Measurements from ENCODE around the gene RAVER1. TPM values are rescaled to one million over a fixed set of nuclear protein-coding genes. Genes with fewer than 3 reads are reported as not detected.
A peak's percentile ranks its signal among the peaks of the same experiment; 100 is the strongest.

Gene RAVER1
- total and polyA plus RNA-seq, 2 of the 13 experiments (the other 11 are each of a cell fraction or from before 2014, with no cell fraction given) = 3.6 to 7.9 TPM

DNA sequence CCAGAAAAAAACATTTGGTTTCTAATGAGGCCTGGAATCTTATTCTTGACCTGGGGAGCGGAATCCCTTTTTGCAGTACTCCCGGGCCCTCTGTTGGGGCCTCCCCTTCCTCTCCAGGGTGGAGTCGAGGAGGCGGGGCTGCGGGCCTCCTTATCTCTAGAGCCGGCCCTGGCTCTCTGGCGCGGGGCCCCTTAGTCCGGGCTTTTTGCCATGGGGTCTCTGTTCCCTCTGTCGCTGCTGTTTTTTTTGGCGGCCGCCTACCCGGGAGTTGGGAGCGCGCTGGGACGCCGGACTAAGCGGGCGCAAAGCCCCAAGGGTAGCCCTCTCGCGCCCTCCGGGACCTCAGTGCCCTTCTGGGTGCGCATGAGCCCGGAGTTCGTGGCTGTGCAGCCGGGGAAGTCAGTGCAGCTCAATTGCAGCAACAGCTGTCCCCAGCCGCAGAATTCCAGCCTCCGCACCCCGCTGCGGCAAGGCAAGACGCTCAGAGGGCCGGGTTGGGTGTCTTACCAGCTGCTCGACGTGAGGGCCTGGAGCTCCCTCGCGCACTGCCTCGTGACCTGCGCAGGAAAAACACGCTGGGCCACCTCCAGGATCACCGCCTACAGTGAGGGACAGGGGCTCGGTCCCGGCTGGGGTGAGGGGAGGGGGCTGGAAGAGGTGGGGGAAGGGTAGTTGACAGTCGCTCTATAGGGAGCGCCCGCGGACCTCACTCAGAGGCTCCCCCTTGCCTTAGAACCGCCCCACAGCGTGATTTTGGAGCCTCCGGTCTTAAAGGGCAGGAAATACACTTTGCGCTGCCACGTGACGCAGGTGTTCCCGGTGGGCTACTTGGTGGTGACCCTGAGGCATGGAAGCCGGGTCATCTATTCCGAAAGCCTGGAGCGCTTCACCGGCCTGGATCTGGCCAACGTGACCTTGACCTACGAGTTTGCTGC lies 46.3 kb downstream of the RAVER1 start, which contains the start of gene ICAM4 (continued):
- TF ChIP-seq, protein P1, sequence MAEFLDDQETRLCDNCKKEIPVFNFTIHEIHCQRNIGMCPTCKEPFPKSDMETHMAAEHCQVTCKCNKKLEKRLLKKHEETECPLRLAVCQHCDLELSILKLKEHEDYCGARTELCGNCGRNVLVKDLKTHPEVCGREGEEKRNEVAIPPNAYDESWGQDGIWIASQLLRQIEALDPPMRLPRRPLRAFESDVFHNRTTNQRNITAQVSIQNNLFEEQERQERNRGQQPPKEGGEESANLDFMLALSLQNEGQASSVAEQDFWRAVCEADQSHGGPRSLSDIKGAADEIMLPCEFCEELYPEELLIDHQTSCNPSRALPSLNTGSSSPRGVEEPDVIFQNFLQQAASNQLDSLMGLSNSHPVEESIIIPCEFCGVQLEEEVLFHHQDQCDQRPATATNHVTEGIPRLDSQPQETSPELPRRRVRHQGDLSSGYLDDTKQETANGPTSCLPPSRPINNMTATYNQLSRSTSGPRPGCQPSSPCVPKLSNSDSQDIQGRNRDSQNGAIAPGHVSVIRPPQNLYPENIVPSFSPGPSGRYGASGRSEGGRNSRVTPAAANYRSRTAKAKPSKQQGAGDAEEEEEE (CRISPR knock-in tag; IDR thresholded peaks at IDR 0.05; ENCODE audit: borderline replicate concordance) = no peak
- TF ChIP-seq HOXA7 (CRISPR knock-in tag; IDR thresholded peaks at IDR 0.05) (no peak), MED13 (CRISPR knock-in tag; IDR thresholded peaks at IDR 0.05) (no peak), ZNF598 (CRISPR knock-in tag; IDR thresholded peaks at IDR 0.05; ENCODE audit: borderline replicate concordance) (0 out of 2 replicates have a peak, but pooled peaks have one; percentile 47), PRMT3 (CRISPR knock-in tag; IDR thresholded peaks at IDR 0.05; ENCODE audit: borderline replicate concordance, low read depth) (no peak), XRCC5 (optimal IDR thresholded peaks at IDR 0.05; ENCODE audit: low read length) (no peak), ZFP36L1 (CRISPR knock-in tag; IDR thresholded peaks at IDR 0.05) (peak; percentile 21; the same call in 1 of the 2 replicates), CENPX (CRISPR knock-in tag; IDR thresholded peaks at IDR 0.05) (no peak), JUND (CRISPR knock-in tag; IDR thresholded peaks at IDR 0.05) (no peak), MYNN (CRISPR knock-in tag; IDR thresholded peaks at IDR 0.05; ENCODE audit: low read depth) (no peak), SP2 (CRISPR knock-in tag; IDR thresholded peaks at IDR 0.05) (no peak), ZNF672 (CRISPR knock-in tag; IDR thresholded peaks at IDR 0.05) (0 out of 2 replicates have a peak, but pooled peaks have one; percentile 82), ZNF615 (CRISPR knock-in tag; IDR thresholded peaks at IDR 0.05; ENCODE audit: borderline replicate concordance) (no peak), ZNF83 (CRISPR knock-in tag; IDR thresholded peaks at IDR 0.05; ENCODE audit: borderline replicate concordance) (no peak), MAFK (conservative IDR thresholded peaks at IDR 0.05 in 1 of 2, IDR thresholded peaks at IDR 0.05 in 1 of 2; ENCODE audit: low read length in 2 of 2) (no peak), ZBTB20 (CRISPR knock-in tag; IDR thresholded peaks at IDR 0.05; ENCODE audit: borderline replicate concordance, low read depth) (no peak; the same call in 1 of the 2 replicates), AGO1 (IDR thresholded peaks at IDR 0.05; ENCODE audit: low read depth, low read length, poor library complexity, severe bottlenecking) (peak; percentile 98), REPIN1 (CRISPR knock-in tag; IDR thresholded peaks at IDR 0.05; ENCODE audit: borderline replicate concordance, low read depth) (no peak), U2AF1 (optimal IDR thresholded peaks at IDR 0.05; ENCODE audit: low read depth, low read length) (peak; percentile 39), ZNF720 (CRISPR knock-in tag; IDR thresholded peaks at IDR 0.05) (no peak), SATB2 (CRISPR knock-in tag; IDR thresholded peaks at IDR 0.05) (peak; percentile 19; the same call in 1 of the 2 replicates)
- TF ChIP-seq, protein P2, sequence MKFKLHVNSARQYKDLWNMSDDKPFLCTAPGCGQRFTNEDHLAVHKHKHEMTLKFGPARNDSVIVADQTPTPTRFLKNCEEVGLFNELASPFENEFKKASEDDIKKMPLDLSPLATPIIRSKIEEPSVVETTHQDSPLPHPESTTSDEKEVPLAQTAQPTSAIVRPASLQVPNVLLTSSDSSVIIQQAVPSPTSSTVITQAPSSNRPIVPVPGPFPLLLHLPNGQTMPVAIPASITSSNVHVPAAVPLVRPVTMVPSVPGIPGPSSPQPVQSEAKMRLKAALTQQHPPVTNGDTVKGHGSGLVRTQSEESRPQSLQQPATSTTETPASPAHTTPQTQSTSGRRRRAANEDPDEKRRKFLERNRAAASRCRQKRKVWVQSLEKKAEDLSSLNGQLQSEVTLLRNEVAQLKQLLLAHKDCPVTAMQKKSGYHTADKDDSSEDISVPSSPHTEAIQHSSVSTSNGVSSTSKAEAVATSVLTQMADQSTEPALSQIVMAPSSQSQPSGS (CRISPR knock-in tag; IDR thresholded peaks at IDR 0.05) = no peak
- TF ChIP-seq, protein P3, sequence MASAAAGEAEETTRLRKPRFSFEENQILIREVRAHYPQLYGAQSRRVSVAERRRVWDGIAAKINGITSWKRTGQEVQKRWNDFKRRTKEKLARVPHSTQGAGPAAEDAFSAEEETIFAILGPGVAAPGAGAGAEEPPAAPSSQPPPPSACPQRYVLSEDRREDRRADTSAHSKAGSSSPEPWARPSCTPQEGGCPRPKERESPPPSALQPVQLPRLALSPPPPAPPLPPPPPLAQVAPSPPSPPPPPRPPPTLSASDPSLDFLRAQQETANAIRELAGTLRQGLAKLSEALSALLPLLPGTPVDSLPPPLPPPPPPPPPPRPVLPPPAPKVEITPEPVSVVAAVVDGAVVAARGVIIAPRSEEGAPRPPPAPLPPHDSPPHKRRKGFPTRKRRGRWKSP (CRISPR knock-in tag; IDR thresholded peaks at IDR 0.05) = peak; percentile 45; the same call in 1 of the 2 replicates
- TF ChIP-seq, protein P4, sequence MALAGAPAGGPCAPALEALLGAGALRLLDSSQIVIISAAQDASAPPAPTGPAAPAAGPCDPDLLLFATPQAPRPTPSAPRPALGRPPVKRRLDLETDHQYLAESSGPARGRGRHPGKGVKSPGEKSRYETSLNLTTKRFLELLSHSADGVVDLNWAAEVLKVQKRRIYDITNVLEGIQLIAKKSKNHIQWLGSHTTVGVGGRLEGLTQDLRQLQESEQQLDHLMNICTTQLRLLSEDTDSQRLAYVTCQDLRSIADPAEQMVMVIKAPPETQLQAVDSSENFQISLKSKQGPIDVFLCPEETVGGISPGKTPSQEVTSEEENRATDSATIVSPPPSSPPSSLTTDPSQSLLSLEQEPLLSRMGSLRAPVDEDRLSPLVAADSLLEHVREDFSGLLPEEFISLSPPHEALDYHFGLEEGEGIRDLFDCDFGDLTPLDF (CRISPR knock-in tag; IDR thresholded peaks at IDR 0.05) = 0 out of 2 replicates have a peak, but pooled peaks have one; percentile 21

All from HepG2 (cell line).